Upper lobe of left lung (tissue), 4 donors: ENCODE measurements around the gene CD46.

Source experiments
- CTCF ChIP-seq, 6 experiments: fragments of 450-650 bp in 4 of 6; fragments of 200-600 bp in 2 of 6; sonication (generic) in 2 of 6; IDR thresholded peaks; one replicate each; pipeline ENCODE4 v1.5.1; 2016 to 2019; ENCODE audit warnings: antibody characterized with exemption in 6 of 6
- EP300 ChIP-seq, 4 donors: sonication (generic); formaldehyde crosslinking; IDR thresholded peaks; one replicate each; pipeline ENCODE4 v1.5.1; 2017; ENCODE audit warnings: antibody characterized with exemption in 4 of 4, control low read depth in 2 of 4
- POLR2A ChIP-seq, 4 donors: fragments of 450-650 bp; IDR thresholded peaks; one replicate each; pipeline ENCODE4 v1.5.1; 2016 to 2017; ENCODE audit warnings: antibody characterized with exemption in 4 of 4, mild to moderate bottlenecking in 2 of 4
- POLR2AphosphoS5 ChIP-seq, 2 donors: sonication (generic); formaldehyde crosslinking; IDR thresholded peaks; one replicate each; pipeline ENCODE4 v1.5.1; 2017; ENCODE audit warnings: antibody characterized with exemption in 2 of 2

- TF ChIP-seq CTCF (IDR thresholded peaks at IDR 0.05): no peak
- no peak for TF ChIP-seq POLR2A (IDR thresholded peaks at IDR 0.05)
- no peak for TF ChIP-seq POLR2AphosphoS5 (IDR thresholded peaks at IDR 0.05)
- TF ChIP-seq EP300 (IDR thresholded peaks at IDR 0.05): no peak
Observed at GRCh38 chr1:207798847-207799246, 47.0 kb downstream of the CD46 start.
